Ascending aorta (tissue), 2 donors: ENCODE measurements around the gene GRAMD4. TPM values are rescaled to one million over a fixed set of nuclear protein-coding genes. Genes with fewer than 3 reads are reported as not detected.

Experiments used
- DNase-seq, 2 donors: peaks; one replicate each; pipeline ENCODE4 v3.0.0-alpha.2; 2019; ENCODE audit warnings: low spot score in 2 of 2
- H3K27ac ChIP-seq, 2 donors: fragments of 200-600 bp; sonication (generic); one replicate each; pipeline ENCODE4 v1.5.1; 2016 to 2017; ENCODE audit warnings: mild to moderate bottlenecking in 1 of 2
- H3K27me3 ChIP-seq: fragments of 200-600 bp; sonication (generic); one replicate; pipeline ENCODE4 v1.5.1; 2017
- H3K36me3 ChIP-seq, 2 donors: fragments of 200-600 bp; sonication (generic); one replicate each; pipeline ENCODE4 v1.5.1; 2016
- H3K4me1 ChIP-seq, 2 donors: fragments of 200-600 bp; sonication (generic); one replicate each; pipeline ENCODE4 v1.5.1; 2016 to 2017; ENCODE audit warnings: mild to moderate bottlenecking in 1 of 2
- H3K4me3 ChIP-seq, 2 donors: fragments of 200-600 bp; sonication (generic); one replicate each; pipeline ENCODE4 v1.5.1; 2016 to 2017; ENCODE audit warnings: mild to moderate bottlenecking in 1 of 2
- H3K9me3 ChIP-seq, 2 donors: fragments of 200-600 bp; sonication (generic); one replicate each; pipeline ENCODE4 v1.5.1; 2016
- CTCF ChIP-seq, 3 experiments: fragments of 200-600 bp in 2 of 3; fragments of 450-650 bp in 1 of 3; sonication (generic) in 2 of 3; IDR thresholded peaks; one replicate each; pipeline ENCODE4 v1.5.1; 2016 to 2019; ENCODE audit warnings: antibody characterized with exemption in 3 of 3, mild to moderate bottlenecking in 1 of 3, moderate library complexity in 1 of 3
- intact Hi-C: fragments of 100-400 bp; cut with DNase I; formaldehyde crosslinking; loops from one replicate; pipeline ENCODE4 v1.15.1; 2023
- total RNA-seq: library from RNA; depleted of rRNA; stranded (reverse); fragments of >200 nt; gene quantifications from one replicate; pipeline ENCODE4 v1.1.0, GENCODE V29; 2016

GRAMD4 gene
- total RNA-seq, 1 donor from 2014 or later: 20.2 TPM

- Histone ChIP-seq H3K27me3 (no peaks in the 10 kb centered on the region), H3K4me1 (no peaks in the 10 kb centered on the region), H3K4me3 (no peak overlapping the region), H3K9me3 (no peaks in the 10 kb centered on the region), H3K36me3 (peaks cover 8 to 12% of the 10 kb centered on the region in 2 donors), H3K27ac (no peak overlapping the region)
- intact Hi-C loops: no loop called here
- DNase-seq: no peak
- no peak for TF ChIP-seq CTCF (IDR thresholded peaks at IDR 0.05)
These were observed 41.1 kb downstream of the GRAMD4 start for GRCh38 chr22:46661221-46661851.

- Histone ChIP-seq H3K4me1 (no peaks in the 10 kb centered on the region), H3K27me3 (no peaks in the 10 kb centered on the region), H3K27ac (no peak overlapping the region), H3K4me3 (no peak overlapping the region), H3K36me3 (peaks cover 12 to 15% of the 10 kb centered on the region in 2 donors), H3K9me3 (no peaks in the 10 kb centered on the region)
- intact Hi-C loops: no loop called here
- TF ChIP-seq CTCF (IDR thresholded peaks at IDR 0.05): no peak
- no peak for DNase-seq
These were observed 42.0 kb downstream of the GRAMD4 start for GRCh38 chr22:46662226-46662625.

- no peak for DNase-seq
- TF ChIP-seq CTCF (IDR thresholded peaks at IDR 0.05): no peak
- Histone ChIP-seq H3K36me3 (peaks cover 17 to 22% of the 10 kb centered on the region in 2 donors), H3K9me3 (no peaks in the 10 kb centered on the region), H3K27me3 (no peaks in the 10 kb centered on the region), H3K4me1 (no peaks in the 10 kb centered on the region), H3K4me3 (no peak overlapping the region), H3K27ac (no peak overlapping the region)
- intact Hi-C loops: no loop called here
These were observed 42.8 kb downstream of the GRAMD4 start for GRCh38 chr22:46663001-46663400.

GRCh38 chr22:46663436-46664100 lies 43.4 kb downstream of the GRAMD4 start:
- Histone ChIP-seq H3K27me3 (no peaks in the 10 kb centered on the region), H3K4me1 (no peaks in the 10 kb centered on the region), H3K4me3 (no peak overlapping the region), H3K9me3 (no peaks in the 10 kb centered on the region), H3K27ac (no peak overlapping the region), H3K36me3 (peaks cover 23 to 27% of the 10 kb centered on the region in 2 donors)
- no peak for DNase-seq
- no peak for TF ChIP-seq CTCF (IDR thresholded peaks at IDR 0.05)
- intact Hi-C loops: no loop called here

GRCh38 chr22:46664301-46664855 lies 44.2 kb downstream of the GRAMD4 start:
- H3K9me3 ChIP-seq: no peaks in the 10 kb centered on the region

More at GRCh38 chr22:46664301-46664855, 44.2 kb downstream of the GRAMD4 start:
- Histone ChIP-seq H3K27me3 (no peaks in the 10 kb centered on the region), H3K4me1 (no peaks in the 10 kb centered on the region), H3K27ac (no peak overlapping the region), H3K36me3 (peaks cover 25 to 32% of the 10 kb centered on the region in 2 donors), H3K4me3 (no peak overlapping the region)
- DNase-seq: no peak
- TF ChIP-seq CTCF (IDR thresholded peaks at IDR 0.05): no peak
- intact Hi-C loops: no loop called here
